Measurements from ENCODE around the gene PRR5L.

The PRR5L gene

GRCh38 chr11:36328966-36329673 lies 33.0 kb downstream of the PRR5L start:
- DNase-seq = no peak

- DNase-seq = no peak
Observed at GRCh38 chr11:36330411-36330810, 34.3 kb downstream of the PRR5L start.

DNA sequence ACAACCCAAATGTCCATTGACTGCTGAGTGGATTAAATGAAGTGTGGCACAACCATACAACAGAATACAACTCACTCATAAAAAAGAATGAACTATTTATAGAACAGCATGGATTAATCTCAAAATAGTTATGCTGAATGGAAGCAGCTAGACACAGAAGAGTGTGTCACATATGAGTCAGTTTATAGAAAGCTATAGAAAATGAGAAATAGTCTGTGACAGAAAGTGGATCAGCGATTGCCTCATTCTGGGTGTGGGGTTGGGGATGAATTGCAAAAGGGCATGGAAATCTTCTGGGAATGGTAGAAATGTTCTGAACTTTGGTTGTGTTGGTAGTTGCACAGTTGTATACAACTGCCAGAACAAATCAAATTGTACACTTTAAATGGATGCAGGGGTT lies 37.4 kb downstream of the PRR5L start:
- DNase-seq = no peak

GRCh38 chr11:36333897-36334296 lies 37.8 kb downstream of the PRR5L start:
- DNase-seq = no peak

DNA sequence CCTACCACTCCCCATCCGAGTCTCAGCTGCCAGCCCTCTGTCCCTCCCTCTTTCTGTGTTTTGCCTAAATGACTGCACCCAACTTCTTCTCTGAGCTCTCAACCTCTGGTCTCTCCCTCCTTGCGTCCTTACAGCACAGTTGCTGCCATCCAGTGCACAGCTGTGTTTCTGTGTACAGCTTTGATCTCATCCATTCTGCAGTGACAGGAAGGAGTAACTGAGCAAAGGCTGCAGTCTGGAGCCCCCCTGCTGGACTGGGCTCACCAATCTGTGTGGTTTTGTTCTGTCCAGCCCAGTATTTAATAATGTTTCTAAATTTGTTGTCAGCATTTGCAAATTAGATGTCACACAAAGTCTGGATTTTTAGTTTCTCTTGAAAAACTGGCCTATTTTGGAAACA lies 43.8 kb downstream of the PRR5L start:
- no peak for DNase-seq

DNA sequence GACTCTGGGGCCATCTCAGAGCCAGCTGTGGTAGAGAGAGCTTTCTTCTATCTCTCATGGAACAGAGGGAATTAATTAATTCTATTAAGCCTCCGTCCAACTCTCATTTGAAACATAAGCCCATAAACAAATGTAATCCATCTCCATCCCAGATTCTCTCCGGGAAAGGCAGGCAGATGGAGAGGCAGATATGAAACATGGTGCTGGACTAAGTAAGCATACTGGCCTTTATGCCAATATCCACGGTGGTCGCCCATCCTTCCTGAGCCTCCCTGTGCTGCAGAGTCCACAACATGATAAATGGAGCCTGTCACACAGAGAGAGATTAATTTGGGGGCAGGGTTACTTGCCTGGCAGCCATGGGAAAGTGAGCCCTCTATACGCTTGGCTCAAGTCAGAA lies 44.8 kb downstream of the PRR5L start:
- no peak for DNase-seq

DNA sequence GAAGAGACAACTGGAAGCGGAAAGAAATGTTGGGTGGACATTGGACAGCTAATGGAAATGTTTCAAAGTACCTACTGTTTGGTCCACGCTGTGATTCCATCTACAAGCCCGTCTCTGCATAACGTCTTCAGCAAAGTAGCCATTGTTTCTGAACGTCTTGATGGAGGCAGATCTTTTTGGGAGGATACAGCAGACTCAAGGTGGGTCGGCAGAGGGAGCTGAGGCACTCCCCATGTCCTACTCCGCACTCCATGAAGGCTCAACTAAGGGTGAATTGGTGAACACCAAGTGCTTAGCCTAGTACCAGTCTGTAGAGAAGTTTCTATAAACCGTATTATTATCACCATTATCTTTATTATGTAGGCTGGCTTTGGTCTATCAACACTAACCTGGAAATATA lies 45.8 kb downstream of the PRR5L start:
- no peak for DNase-seq

GRCh38 chr11:36342327-36342726 lies 46.2 kb downstream of the PRR5L start:
- DNase-seq = no peak

- DNase-seq = no peak
Observed at GRCh38 chr11:36343436-36343835, 47.3 kb downstream of the PRR5L start.

GRCh38 chr11:36345084-36345511 lies 49.0 kb downstream of the PRR5L start:
- no peak for DNase-seq

GRCh38 chr11:36345535-36346141 lies 49.5 kb downstream of the PRR5L start:
- DNase-seq = no peak

- DNase-seq = no peak
Observed at GRCh38 chr11:36346562-36347383, 50.7 kb downstream of the PRR5L start.

DNA sequence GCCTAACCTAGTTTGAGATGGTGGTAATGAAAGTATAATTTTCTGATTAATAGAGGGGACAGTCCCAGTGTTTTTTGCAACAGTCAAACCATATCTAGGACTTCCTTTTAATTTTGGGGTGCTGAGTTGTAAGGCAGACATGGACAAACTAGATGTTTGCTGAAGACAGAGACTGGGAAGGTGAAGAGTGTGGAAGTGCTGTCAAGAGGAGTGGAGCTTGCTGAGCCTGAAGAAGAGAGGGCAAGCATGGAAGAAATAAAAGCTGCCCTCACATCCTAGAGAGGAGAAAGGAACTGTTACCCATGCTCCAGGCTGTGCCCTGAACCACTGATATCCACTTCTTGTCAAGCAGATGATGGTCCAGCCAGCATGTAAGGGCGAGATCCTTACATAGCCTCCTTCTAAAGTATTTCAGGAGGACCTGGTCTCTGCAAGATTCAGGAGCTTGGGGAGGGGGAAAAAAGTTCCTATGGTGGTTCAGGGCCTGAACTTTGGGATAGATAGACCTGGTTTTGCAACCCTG lies 51.4 kb downstream of the PRR5L start:
- no peak for DNase-seq

DNA sequence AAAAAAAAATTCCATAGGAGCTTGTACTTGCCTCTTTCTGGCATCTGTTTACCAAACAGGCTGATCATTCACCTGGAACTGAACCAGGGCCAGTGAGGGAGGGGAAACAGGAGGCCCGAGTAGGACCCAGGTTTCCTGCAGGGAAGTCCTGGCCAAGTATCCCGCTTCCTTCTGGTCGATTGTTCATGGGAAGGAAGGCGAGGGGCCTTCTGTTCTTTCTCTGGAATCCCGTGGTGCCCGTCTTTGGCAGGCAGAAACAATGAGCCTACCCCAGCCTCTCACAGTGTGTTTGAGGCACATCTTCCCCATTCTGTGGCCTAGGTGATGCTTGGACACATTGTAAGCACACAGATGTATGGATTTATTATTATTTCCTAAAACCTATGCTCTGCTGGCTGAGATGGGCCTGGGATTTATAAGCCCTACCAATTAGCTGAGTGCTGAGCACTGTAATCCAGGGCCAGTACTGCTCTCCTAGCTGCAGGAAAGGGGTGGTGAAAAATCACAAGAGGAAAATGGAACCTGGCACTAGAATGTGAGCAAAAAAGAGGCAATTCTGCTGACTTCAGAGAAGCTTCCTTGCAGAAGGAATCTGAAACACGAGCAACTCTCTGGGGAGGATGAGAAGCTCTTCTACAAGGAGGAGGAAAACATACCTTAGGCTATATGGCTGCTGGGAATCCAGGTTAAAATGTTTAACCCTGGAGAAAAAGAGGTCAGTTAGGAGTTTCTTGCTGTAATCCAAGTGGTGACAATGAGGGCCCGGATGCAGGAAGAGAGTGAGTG lies 53.5 kb downstream of the PRR5L start:
- no peak for DNase-seq

- no peak for DNase-seq
Observed at GRCh38 chr11:36350137-36350513, 54.0 kb downstream of the PRR5L start.

DNA sequence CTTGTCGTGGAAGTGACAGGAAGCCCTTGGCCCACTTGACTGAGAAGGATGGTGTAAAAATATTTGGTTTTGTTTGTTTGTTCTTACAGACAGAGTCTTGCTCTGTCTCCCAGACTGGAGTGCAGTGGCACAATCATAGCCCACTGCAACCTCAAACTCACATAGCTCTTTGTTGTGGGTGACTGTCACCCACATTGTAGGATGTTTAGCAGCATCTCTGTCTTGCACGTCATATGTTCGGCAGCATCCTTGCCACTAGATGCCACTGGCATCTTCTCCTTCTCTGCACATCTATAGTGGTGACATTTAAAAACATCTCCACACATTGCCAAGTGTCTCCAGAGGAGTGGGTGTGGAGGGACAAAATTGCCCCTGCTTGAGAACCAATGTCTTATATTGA lies 56.8 kb downstream of the PRR5L start:
- peak in 1 of 2 donors; percentile 38 for DNase-seq

GRCh38 chr11:36354221-36355003 lies 58.3 kb downstream of the PRR5L start:
- no peak for DNase-seq

DNA sequence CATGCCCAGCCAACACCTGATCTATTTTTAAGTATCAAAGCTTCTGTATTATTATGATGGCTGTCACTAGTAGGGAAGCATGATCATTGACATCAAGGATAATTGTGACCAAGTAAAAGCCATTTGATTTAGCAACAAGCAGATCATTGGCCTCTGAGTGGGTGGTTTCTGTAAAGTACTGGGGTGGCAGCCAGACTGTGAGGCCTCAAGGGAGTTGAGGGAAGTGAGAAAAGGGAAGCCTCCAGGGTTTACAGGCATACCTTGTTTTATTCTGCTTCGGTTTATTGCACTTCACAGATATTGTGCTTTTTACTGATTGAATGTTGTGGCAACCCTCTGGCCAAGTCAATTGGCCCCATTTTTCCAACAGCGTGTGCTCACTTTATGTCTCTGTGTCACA lies 60.1 kb downstream of the PRR5L start:
- no peak for DNase-seq

DNA sequence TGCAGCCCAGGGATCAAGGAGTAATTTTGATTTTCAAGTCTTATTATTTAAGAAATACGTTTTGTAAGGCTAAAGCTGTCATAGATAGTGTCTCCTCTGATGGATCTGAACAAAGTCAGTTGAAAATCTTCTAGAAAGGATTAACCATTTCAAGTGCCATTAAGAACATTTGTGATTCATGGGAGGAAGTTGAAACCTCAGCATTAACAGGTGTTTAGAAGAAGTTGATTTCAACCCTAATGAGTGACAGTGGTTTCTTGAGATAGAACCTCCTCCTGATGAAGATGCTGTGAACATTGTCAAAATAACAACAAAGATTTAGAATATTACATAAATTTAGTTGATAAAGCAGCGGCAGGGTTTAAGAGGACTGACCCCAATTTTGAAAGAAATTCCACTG lies 61.7 kb downstream of the PRR5L start:
- DNase-seq = no peak

- DNase-seq = no peak
Observed at GRCh38 chr11:36358436-36358835, 62.3 kb downstream of the PRR5L start.

GRCh38 chr11:36360318-36360717 lies 64.2 kb downstream of the PRR5L start:
- DNase-seq = no peak

- no peak for DNase-seq
Observed at GRCh38 chr11:36360826-36361415, 64.8 kb downstream of the PRR5L start.

Data from hippocampal formation (tissue), 2 donors.